Measurements from ENCODE around the gene KIN. TPM values are rescaled to one million over a fixed set of nuclear protein-coding genes. Genes with fewer than 3 reads are reported as not detected.

Gene KIN
- total and polyA plus RNA-seq, 2 of the 4 experiments (the other 2 are of a cell fraction): 3.0 to 6.4 TPM

DNA sequence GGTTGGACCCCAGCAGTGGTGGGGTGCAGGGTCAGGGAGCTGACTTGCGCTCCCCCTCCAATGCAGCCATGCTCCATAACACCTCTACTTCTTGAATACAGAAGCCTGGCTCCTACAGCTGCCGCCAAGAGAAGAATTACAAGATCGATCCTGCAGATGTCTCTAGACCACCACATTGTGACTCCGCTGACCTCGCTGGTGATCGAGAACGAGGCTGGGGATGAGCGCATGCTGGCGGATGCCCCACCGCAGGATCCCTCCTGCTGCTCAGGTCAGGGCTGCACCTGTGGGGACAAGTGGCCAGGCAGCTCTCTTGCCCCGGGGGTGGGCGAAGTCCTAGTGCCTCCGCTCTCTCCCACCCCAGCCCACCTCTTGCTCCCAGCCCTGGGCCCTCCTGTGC is 53.0 kb downstream of the KIN start:
- Histone ChIP-seq H2BK5ac (ENCODE audit: low read depth, low read length, poor library complexity, severe bottlenecking) (no peak overlapping the region), H2BK20ac (ENCODE audit: low read depth, low read length) (no peak overlapping the region), H3K4me1 (ENCODE audit: control insufficient read depth, insufficient read depth, low read length) (no peaks in the 10 kb centered on the region), H3K36me3 (ENCODE audit: control insufficient read depth, insufficient read depth, low read length) (no peaks in the 10 kb centered on the region), H4K20me1 (ENCODE audit: insufficient read depth, low read length) (no peaks in the 10 kb centered on the region), H3K56ac (ENCODE audit: extremely low read depth, insufficient read depth, low read length) (no peak overlapping the region), H3K27ac (ENCODE audit: insufficient read depth, low read length) (no peak overlapping the region), H2AK9ac (replicated peaks; ENCODE audit: low read depth, low read length, poor library complexity) (no peak overlapping the region), H3K4me3 (ENCODE audit: insufficient read depth, low read depth, low read length) (no peak overlapping the region), H3K18ac (ENCODE audit: low read depth, low read length) (no peak overlapping the region), H2BK15ac (ENCODE audit: low read depth, low read length) (no peak overlapping the region), H3K23ac (ENCODE audit: low read depth, low read length) (no peak overlapping the region), H2BK120ac (ENCODE audit: low read depth, low read length) (no peak overlapping the region), H3K4me2 (ENCODE audit: low read depth, low read length) (no peak overlapping the region), H3K27me3 (ENCODE audit: control insufficient read depth, insufficient read depth, low read length) (no peaks in the 10 kb centered on the region; the same call in 1 of the 2 replicates), H3K9me1 (ENCODE audit: insufficient read depth, low read length) (no peaks in the 10 kb centered on the region), H3K14ac (replicated peaks; ENCODE audit: low read depth, low read length) (no peak overlapping the region), H2AK5ac (ENCODE audit: low read depth, low read length) (no peak overlapping the region), H4K5ac (ENCODE audit: low read depth, low read length) (no peak overlapping the region), H3K9me3 (ENCODE audit: control insufficient read depth, insufficient read depth, low read length) (no peaks in the 10 kb centered on the region), H4K8ac (ENCODE audit: low read depth in 2 of 2, low read length in 2 of 2) (no peak overlapping the region), H4K91ac (ENCODE audit: insufficient read depth, low read depth, low read length) (no peak overlapping the region), H3K79me1 (ENCODE audit: low read depth in 1 of 2, low read length in 2 of 2) (no peaks in the 10 kb centered on the region), H3K9ac (ENCODE audit: low read depth, low read length) (no peak overlapping the region), H3K4ac (ENCODE audit: low read depth, low read length) (no peak overlapping the region), H2AFZ (replicated peaks; ENCODE audit: low read length, poor library complexity) (no peak overlapping the region)
- dilution Hi-C loops (cut with HindIII; ENCODE audit: low sequenced_read_pairs, unreplicated experiment) (no loop called here), in situ Hi-C loops (cut with MboI; ENCODE audit: low sequenced_read_pairs) (no loop called here), intact Hi-C loops (cut with micrococcal nuclease) (no loop called here)
- ChIA-PET POLR2A (ENCODE audit: unreplicated experiment) (no interaction called here), CTCF (no interaction called here)
- no peak for DNase-seq
- no peak for TF ChIP-seq RAD21 (IDR thresholded peaks at IDR 0.05; ENCODE audit: low read length)
- TF ChIP-seq POLR2A (IDR thresholded peaks at IDR 0.05; ENCODE audit: low read depth, low read length): no peak
- TF ChIP-seq SMC3 (IDR thresholded peaks at IDR 0.05; ENCODE audit: low read depth, low read length): no peak
- TF ChIP-seq FOS (IDR thresholded peaks at IDR 0.05; ENCODE audit: low read depth, low read length): no peak
- TF ChIP-seq, protein P1, sequence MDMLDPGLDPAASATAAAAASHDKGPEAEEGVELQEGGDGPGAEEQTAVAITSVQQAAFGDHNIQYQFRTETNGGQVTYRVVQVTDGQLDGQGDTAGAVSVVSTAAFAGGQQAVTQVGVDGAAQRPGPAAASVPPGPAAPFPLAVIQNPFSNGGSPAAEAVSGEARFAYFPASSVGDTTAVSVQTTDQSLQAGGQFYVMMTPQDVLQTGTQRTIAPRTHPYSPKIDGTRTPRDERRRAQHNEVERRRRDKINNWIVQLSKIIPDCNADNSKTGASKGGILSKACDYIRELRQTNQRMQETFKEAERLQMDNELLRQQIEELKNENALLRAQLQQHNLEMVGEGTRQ (IDR thresholded peaks at IDR 0.05; ENCODE audit: low read depth, low read length): no peak
- TF ChIP-seq, protein P2, sequence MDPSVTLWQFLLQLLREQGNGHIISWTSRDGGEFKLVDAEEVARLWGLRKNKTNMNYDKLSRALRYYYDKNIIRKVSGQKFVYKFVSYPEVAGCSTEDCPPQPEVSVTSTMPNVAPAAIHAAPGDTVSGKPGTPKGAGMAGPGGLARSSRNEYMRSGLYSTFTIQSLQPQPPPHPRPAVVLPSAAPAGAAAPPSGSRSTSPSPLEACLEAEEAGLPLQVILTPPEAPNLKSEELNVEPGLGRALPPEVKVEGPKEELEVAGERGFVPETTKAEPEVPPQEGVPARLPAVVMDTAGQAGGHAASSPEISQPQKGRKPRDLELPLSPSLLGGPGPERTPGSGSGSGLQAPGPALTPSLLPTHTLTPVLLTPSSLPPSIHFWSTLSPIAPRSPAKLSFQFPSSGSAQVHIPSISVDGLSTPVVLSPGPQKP (IDR thresholded peaks at IDR 0.05; ENCODE audit: borderline replicate concordance, low read depth, low read length): no peak
- no peak for TF ChIP-seq MAFK (IDR thresholded peaks at IDR 0.05; ENCODE audit: low read depth, low read length)
- no peak for TF ChIP-seq MAZ (IDR thresholded peaks at IDR 0.05; ENCODE audit: borderline replicate concordance, low read depth, low read length)
- TF ChIP-seq BHLHE40 (IDR thresholded peaks at IDR 0.05; ENCODE audit: low read depth, low read length): no peak
- TF ChIP-seq RCOR1 (IDR thresholded peaks at IDR 0.05; ENCODE audit: insufficient replicate concordance, low read length): no peak
- no peak for TF ChIP-seq CHD1 (IDR thresholded peaks at IDR 0.05; ENCODE audit: low read depth, low read length)
- no peak for TF ChIP-seq CEBPB (IDR thresholded peaks at IDR 0.05; ENCODE audit: low read depth, low read length)
- no peak for TF ChIP-seq NFE2L2 (IDR thresholded peaks at IDR 0.05; ENCODE audit: low read depth, low read length)
- TF ChIP-seq MXI1 (IDR thresholded peaks at IDR 0.05; ENCODE audit: borderline replicate concordance, low read depth, low read length): no peak
- TF ChIP-seq RFX5 (IDR thresholded peaks at IDR 0.05; ENCODE audit: low read depth, low read length): no peak
- no TSS peak for BruUV-seq (replicated peaks)
- WGBS, 2 experiments (ENCODE audit: extremely low coverage in 2 of 2, insufficient read length in 1 of 2): 88% methylated on average over 5 of the region's 13 CpGs; no CpG with 5 or more reads in 1 of the 2 experiments
- ATAC-seq (ENCODE audit: low read depth): no peak

All from IMR-90 (cell line).